ENCODE measurements around the gene CRADD. TPM values are rescaled to one million over a fixed set of nuclear protein-coding genes. Genes with fewer than 3 reads are reported as not detected.

The CRADD gene
- total RNA-seq, 1 donor from 2014 or later, result 19.1 TPM

- DNase-seq (ENCODE audit: low read depth), result no peak
- no peak for TF ChIP-seq CTCF (IDR thresholded peaks at IDR 0.05; ENCODE audit: insufficient read depth, low read length, poor library complexity, severe bottlenecking)
- Histone ChIP-seq H3K4me3 (ENCODE audit: low read depth, low read length) (no peak overlapping the region), H3K27me3 (ENCODE audit: control insufficient read depth, insufficient read depth, low read length) (no peaks in the 10 kb centered on the region), H3K36me3 (ENCODE audit: control insufficient read depth, insufficient read depth, low read length) (no peaks in the 10 kb centered on the region)
Measured at GRCh38 chr12:93713060-93713459, 35.9 kb downstream of the CRADD start.

GRCh38 chr12:93713800-93714199, 36.6 kb downstream of the CRADD start:
- no peak for DNase-seq (ENCODE audit: low read depth)
- TF ChIP-seq CTCF (IDR thresholded peaks at IDR 0.05; ENCODE audit: insufficient read depth, low read length, poor library complexity, severe bottlenecking), result no peak
- no peaks in the 10 kb centered on the region for H3K36me3 ChIP-seq (ENCODE audit: control insufficient read depth, insufficient read depth, low read length)
- H3K27me3 ChIP-seq (ENCODE audit: control insufficient read depth, insufficient read depth, low read length), result no peaks in the 10 kb centered on the region
- no peak overlapping the region for H3K4me3 ChIP-seq (ENCODE audit: low read depth, low read length)

- Histone ChIP-seq H3K4me3 (ENCODE audit: low read depth, low read length) (no peak overlapping the region), H3K27me3 (ENCODE audit: control insufficient read depth, insufficient read depth, low read length) (no peaks in the 10 kb centered on the region), H3K36me3 (ENCODE audit: control insufficient read depth, insufficient read depth, low read length) (no peaks in the 10 kb centered on the region)
- TF ChIP-seq CTCF (IDR thresholded peaks at IDR 0.05; ENCODE audit: insufficient read depth, low read length, poor library complexity, severe bottlenecking), result no peak
- DNase-seq (ENCODE audit: low read depth), result no peak
Measured at GRCh38 chr12:93714382-93714781, 37.2 kb downstream of the CRADD start.

- DNase-seq (ENCODE audit: low read depth), result no peak
- Histone ChIP-seq H3K4me3 (ENCODE audit: low read depth, low read length) (no peak overlapping the region), H3K27me3 (ENCODE audit: control insufficient read depth, insufficient read depth, low read length) (no peaks in the 10 kb centered on the region), H3K36me3 (ENCODE audit: control insufficient read depth, insufficient read depth, low read length) (no peaks in the 10 kb centered on the region)
- TF ChIP-seq CTCF (IDR thresholded peaks at IDR 0.05; ENCODE audit: insufficient read depth, low read length, poor library complexity, severe bottlenecking), result no peak
Measured at GRCh38 chr12:93719710-93720109, 42.5 kb downstream of the CRADD start.

GRCh38 chr12:93720559-93720958, 43.4 kb downstream of the CRADD start:
- Histone ChIP-seq H3K36me3 (ENCODE audit: control insufficient read depth, insufficient read depth, low read length) (no peaks in the 10 kb centered on the region), H3K4me3 (ENCODE audit: low read depth, low read length) (no peak overlapping the region), H3K27me3 (ENCODE audit: control insufficient read depth, insufficient read depth, low read length) (no peaks in the 10 kb centered on the region)
- no peak for TF ChIP-seq CTCF (IDR thresholded peaks at IDR 0.05; ENCODE audit: insufficient read depth, low read length, poor library complexity, severe bottlenecking)
- DNase-seq (ENCODE audit: low read depth), result no peak

GRCh38 chr12:93722179-93722578, 45.0 kb downstream of the CRADD start:
- H3K27me3 ChIP-seq (ENCODE audit: control insufficient read depth, insufficient read depth, low read length), result no peaks in the 10 kb centered on the region
- H3K36me3 ChIP-seq (ENCODE audit: control insufficient read depth, insufficient read depth, low read length), result no peaks in the 10 kb centered on the region
- TF ChIP-seq CTCF (IDR thresholded peaks at IDR 0.05; ENCODE audit: insufficient read depth, low read length, poor library complexity, severe bottlenecking), result no peak
- no peak overlapping the region for H3K4me3 ChIP-seq (ENCODE audit: low read depth, low read length)
- no peak for DNase-seq (ENCODE audit: low read depth)

All from kidney epithelial cell (primary cell).